H1 (cell line): ENCODE measurements around the gene ILK. TPM values are rescaled to one million over a fixed set of nuclear protein-coding genes. Genes with fewer than 3 reads are reported as not detected.

Experiments used
- HDAC6 ChIP-seq: IDR thresholded peaks from one replicate; pipeline ENCODE4 v1.7.1; 2012; ENCODE audit warnings: low read depth, mild to moderate bottlenecking, inconsistent platforms, low read length, moderate library complexity
- RNF2 ChIP-seq: fragments of 200-900, 300-1000 bp; sonication (generic); IDR thresholded peaks from 2 replicates; pipeline ENCODE4 v1.7.1; 2016; ENCODE audit warnings: borderline replicate concordance, low read depth, mild to moderate bottlenecking, antibody characterized with exemption, low read length; ENCODE audit not compliant: poor library complexity, severe bottlenecking; ENCODE audit errors: missing control alignments
- TEAD4 ChIP-seq: IDR thresholded peaks from 2 replicates; pipeline ENCODE4 v1.6.1; 2012; ENCODE audit warnings: low read depth, low read length, inconsistent platforms, mixed read lengths
- polyA plus RNA-seq, 7 experiments: library from polyadenylated mRNA; depleted of rRNA in 3 of 7; stranded (reverse) in 5 of 7; unstranded in 2 of 7; fragments of >200 nt in 5 of 7; fragments of 200-250 nt in 2 of 7; gene quantifications; 1 replicate in 5 of 7; 2 replicates in 1 of 7; 4 replicates in 1 of 7; pipeline versions ENCODE4 v1.2.1 to v1.2.3, GENCODE V29; 2011 to 2013; ENCODE audit warnings: missing spikeins in 2 of 7, mixed read lengths in 2 of 7
- total RNA-seq: library from RNA; stranded (reverse); fragmentation: NEBNext Ultra II Directional; extraction: Animal tissue kit (Norgen Biotek cat#: 25700); gene quantifications from 2 replicates; pipeline ENCODE4 v1.2.1, GENCODE V29; 2021

Gene ILK
- total and polyA plus RNA-seq, 2 of the 8 experiments (the other 6 are each of a cell fraction or from before 2014, with no cell fraction given), result 91.4 to 132 TPM

GRCh38 chr11:6566704-6567370 lies 36.7 kb upstream of the ILK start (continued):
- TF ChIP-seq RNF2, result no peak
- no peak for TF ChIP-seq TEAD4
- no peak for TF ChIP-seq HDAC6
